ENCODE data around the gene HEBP1. TPM values are rescaled to one million over a fixed set of nuclear protein-coding genes. Genes with fewer than 3 reads are reported as not detected.

The HEBP1 gene
- polyA plus RNA-seq, 1 donor (not counting 4 experiments of a cell fraction or from before 2014, with no cell fraction given): 24.8 TPM

GRCh38 chr12:13032164-13032563 lies 32.1 kb upstream of the HEBP1 start:
- DNase-seq (ENCODE audit: low read depth, low spot score) (no peak), FAIRE-seq (no peak)
- dilution Hi-C loops (cut with MboI; ENCODE audit: extremely low pct_ligation_motif_present, low sequenced_read_pairs): no loop called here

GRCh38 chr12:13030541-13031291 lies 30.7 kb upstream of the HEBP1 start:
- Histone ChIP-seq H2AFZ (ENCODE audit: control insufficient read depth, low read length) (no peak overlapping the region), H4K20me1 (ENCODE audit: control insufficient read depth, extremely low read depth, insufficient read depth, low read length) (no peaks in the 10 kb centered on the region), H3K4me2 (ENCODE audit: control insufficient read depth, extremely low read depth, insufficient read depth, low read depth, low read length) (no peak overlapping the region), H3K36me3 (ENCODE audit: control insufficient read depth in 2 of 2, extremely low read depth in 1 of 2, insufficient read depth in 2 of 2, low read length in 2 of 2) (no peaks in the 10 kb centered on the region), H3K27me3 (ENCODE audit: control insufficient read depth, extremely low read depth, insufficient read depth, low read length) (no peaks in the 10 kb centered on the region), H3K79me2 (ENCODE audit: control insufficient read depth, insufficient read depth, low read length) (no peaks in the 10 kb centered on the region), H3K27ac (ENCODE audit: control insufficient read depth, insufficient read depth, low read length) (no peak overlapping the region), H3K9ac (ENCODE audit: control insufficient read depth, extremely low read depth, insufficient read depth, low read length) (no peak overlapping the region), H3K9me3 (ENCODE audit: control insufficient read depth, low read depth, low read length) (no peaks in the 10 kb centered on the region), H3K4me1 (ENCODE audit: control insufficient read depth, extremely low read depth, insufficient read depth, low read length) (no peaks in the 10 kb centered on the region), H3K4me3 (ENCODE audit: control insufficient read depth in 2 of 3, extremely low read depth in 1 of 3, insufficient read depth in 2 of 3, low read depth in 1 of 3, low read length in 3 of 3) (no peak overlapping the region), H3K9me1 (ENCODE audit: control insufficient read depth, extremely low read depth, insufficient read depth, low read length) (no peaks in the 10 kb centered on the region)
- dilution Hi-C loops (cut with MboI; ENCODE audit: extremely low pct_ligation_motif_present, low sequenced_read_pairs): no loop called here
- DNase-seq (ENCODE audit: low read depth, low spot score) (no peak), FAIRE-seq (no peak)
- TF ChIP-seq EZH2 (IDR thresholded peaks at IDR 0.05; ENCODE audit: low read length) (no peak), CTCF (optimal IDR thresholded peaks at IDR 0.05 in 1 of 3, IDR thresholded peaks at IDR 0.05 in 1 of 3, conservative IDR thresholded peaks at IDR 0.05 in 1 of 3; ENCODE audit: extremely low read depth in 1 of 3, insufficient read depth in 2 of 3, low read length in 3 of 3) (no peak)

More at GRCh38 chr12:13032164-13032563, 32.1 kb upstream of the HEBP1 start:
- Histone ChIP-seq H3K9ac (ENCODE audit: control insufficient read depth, extremely low read depth, insufficient read depth, low read length) (no peak overlapping the region), H3K9me1 (ENCODE audit: control insufficient read depth, extremely low read depth, insufficient read depth, low read length) (no peaks in the 10 kb centered on the region), H3K9me3 (ENCODE audit: control insufficient read depth, low read depth, low read length) (no peaks in the 10 kb centered on the region), H3K36me3 (ENCODE audit: control insufficient read depth in 2 of 2, extremely low read depth in 1 of 2, insufficient read depth in 2 of 2, low read length in 2 of 2) (no peaks in the 10 kb centered on the region), H4K20me1 (ENCODE audit: control insufficient read depth, extremely low read depth, insufficient read depth, low read length) (no peaks in the 10 kb centered on the region), H3K79me2 (ENCODE audit: control insufficient read depth, insufficient read depth, low read length) (no peaks in the 10 kb centered on the region), H3K27ac (ENCODE audit: control insufficient read depth, insufficient read depth, low read length) (no peak overlapping the region), H2AFZ (ENCODE audit: control insufficient read depth, low read length) (no peak overlapping the region), H3K4me3 (ENCODE audit: control insufficient read depth in 2 of 3, extremely low read depth in 1 of 3, insufficient read depth in 2 of 3, low read depth in 1 of 3, low read length in 3 of 3) (no peak overlapping the region), H3K27me3 (ENCODE audit: control insufficient read depth, extremely low read depth, insufficient read depth, low read length) (no peaks in the 10 kb centered on the region), H3K4me1 (ENCODE audit: control insufficient read depth, extremely low read depth, insufficient read depth, low read length) (no peaks in the 10 kb centered on the region), H3K4me2 (ENCODE audit: control insufficient read depth, extremely low read depth, insufficient read depth, low read depth, low read length) (no peak overlapping the region)
- TF ChIP-seq EZH2 (IDR thresholded peaks at IDR 0.05; ENCODE audit: low read length) (no peak), CTCF (optimal IDR thresholded peaks at IDR 0.05 in 1 of 3, IDR thresholded peaks at IDR 0.05 in 1 of 3, conservative IDR thresholded peaks at IDR 0.05 in 1 of 3; ENCODE audit: extremely low read depth in 1 of 3, insufficient read depth in 2 of 3, low read length in 3 of 3) (no peak)
